Osteocyte (in vitro differentiated cells): ENCODE data around the gene ALKBH1. TPM values are rescaled to one million over a fixed set of nuclear protein-coding genes. Genes with fewer than 3 reads are reported as not detected.

Source experiments
- DNase-seq: peaks from one replicate; pipeline ENCODE4 v3.0.0; 2021; ENCODE audit warnings: mixed read lengths; ENCODE audit not compliant: unreplicated experiment; ENCODE audit errors: extremely low spot score
- H3K27ac Mint-ChIP-seq: one replicate; pipeline ENCODE4 v1.8.0; 2021; ENCODE audit warnings: mild to moderate bottlenecking, mixed read lengths; ENCODE audit not compliant: unreplicated experiment
- H3K27me3 Mint-ChIP-seq: one replicate; pipeline ENCODE4 v1.8.0; 2021; ENCODE audit warnings: mixed read lengths; ENCODE audit not compliant: unreplicated experiment
- H3K36me3 Mint-ChIP-seq: one replicate; pipeline ENCODE4 v1.8.0; 2021; ENCODE audit warnings: mixed read lengths; ENCODE audit not compliant: unreplicated experiment
- H3K4me1 Mint-ChIP-seq: one replicate; pipeline ENCODE4 v1.8.0; 2021; ENCODE audit warnings: mixed read lengths; ENCODE audit not compliant: unreplicated experiment
- H3K4me3 Mint-ChIP-seq: one replicate; pipeline ENCODE4 v1.8.0; 2021; ENCODE audit warnings: mild to moderate bottlenecking, moderate library complexity, mixed read lengths; ENCODE audit not compliant: unreplicated experiment
- H3K9me3 Mint-ChIP-seq: one replicate; pipeline ENCODE4 v1.8.0; 2021; ENCODE audit warnings: mixed read lengths; ENCODE audit not compliant: unreplicated experiment
- CTCF ChIP-seq: fragments of 200-600 bp; sonication (generic); IDR thresholded peaks from 2 replicates; pipeline ENCODE4 v1.5.0; 2021; ENCODE audit warnings: antibody characterized with exemption, mild to moderate bottlenecking, moderate library complexity
- total RNA-seq: library from RNA; stranded (reverse); gene quantifications from 2 replicates; pipeline ENCODE4 v1.2.1, GENCODE V29; 2021

The ALKBH1 gene
- total RNA-seq, 1 donor from 2014 or later: 10.5 TPM

- Mint-ChIP-seq H3K27me3 (no peaks in the 10 kb centered on the region), H3K4me3 (no peak overlapping the region), H3K36me3 (peaks cover 48% of the 10 kb centered on the region), H3K27ac (no peak overlapping the region), H3K4me1 (no peaks in the 10 kb centered on the region), H3K9me3 (no peaks in the 10 kb centered on the region)
- no peak for TF ChIP-seq CTCF
- no peak for DNase-seq
Measured at GRCh38 chr14:77717608-77718305, 9.9 kb upstream of the ALKBH1 start.

- Mint-ChIP-seq H3K4me3 (no peak overlapping the region), H3K4me1 (no peaks in the 10 kb centered on the region), H3K36me3 (peaks cover 35% of the 10 kb centered on the region), H3K9me3 (no peaks in the 10 kb centered on the region), H3K27ac (no peak overlapping the region), H3K27me3 (no peaks in the 10 kb centered on the region)
- no peak for TF ChIP-seq CTCF
- DNase-seq: no peak
Measured at GRCh38 chr14:77714926-77715325, 7.1 kb upstream of the ALKBH1 start.

GRCh38 chr14:77710364-77710763, 2.5 kb upstream of the ALKBH1 start:
- Mint-ChIP-seq H3K27me3 (no peaks in the 10 kb centered on the region), H3K4me1 (peaks cover 31% of the 10 kb centered on the region), H3K36me3 (peaks cover 16% of the 10 kb centered on the region), H3K27ac (no peak overlapping the region), H3K9me3 (no peaks in the 10 kb centered on the region), H3K4me3 (no peak overlapping the region)
- no peak for TF ChIP-seq CTCF
- no peak for DNase-seq

- no peak for DNase-seq
- no peak for TF ChIP-seq CTCF
- Mint-ChIP-seq H3K27ac (no peak overlapping the region), H3K4me1 (peaks cover 31% of the 10 kb centered on the region), H3K4me3 (peak overlapping the region; percentile 94), H3K9me3 (no peaks in the 10 kb centered on the region), H3K27me3 (no peaks in the 10 kb centered on the region), H3K36me3 (peaks cover 9% of the 10 kb centered on the region)
Measured at GRCh38 chr14:77709412-77709811, 1.6 kb upstream of the ALKBH1 start.

- Mint-ChIP-seq H3K4me3 (peak overlapping the region; percentile 94), H3K9me3 (no peaks in the 10 kb centered on the region), H3K36me3 (peaks cover 9% of the 10 kb centered on the region), H3K4me1 (peaks cover 31% of the 10 kb centered on the region), H3K27me3 (no peaks in the 10 kb centered on the region), H3K27ac (peak overlapping the region; percentile 78)
- no peak for TF ChIP-seq CTCF
- no peak for DNase-seq
Measured at GRCh38 chr14:77708749-77709148, 926 bp upstream of the ALKBH1 start.
